Smooth muscle cell (in vitro differentiated cells): ENCODE results near the gene PPM1L. TPM values are rescaled to one million over a fixed set of nuclear protein-coding genes. Genes with fewer than 3 reads are reported as not detected.

Experiments used
- DNase-seq: peaks from one replicate; lab custom pipeline; 2025; ENCODE audit not compliant: unreplicated experiment; lab: John Stamatoyannopoulos, UW
- H2AFZ ChIP-seq: fragments of 200-600 bp; sonication (generic); 2 replicates; pipeline ENCODE4 v1.6.0; 2016; ENCODE audit warnings: antibody characterized with exemption, low read depth, mild to moderate bottlenecking
- H3F3A ChIP-seq: fragments of 200-600 bp; sonication (generic); 2 replicates; pipeline ENCODE4 v1.6.0; 2017; ENCODE audit warnings: antibody characterized with exemption, low read depth
- H3K27ac ChIP-seq: fragments of 200-600 bp; sonication (generic); 2 replicates; pipeline ENCODE4 v1.5.1; 2016; ENCODE audit warnings: low read depth, mild to moderate bottlenecking
- H3K27me3 ChIP-seq: fragments of 200-600 bp; sonication (generic); 2 replicates; pipeline ENCODE4 v1.6.1; 2016; ENCODE audit warnings: low read depth, mild to moderate bottlenecking
- H3K36me3 ChIP-seq: fragments of 200-600 bp; sonication (generic); 2 replicates; pipeline ENCODE4 v1.5.1; 2016; ENCODE audit warnings: low read depth
- H3K4me1 ChIP-seq: fragments of 200-600 bp; sonication (generic); 2 replicates; pipeline ENCODE4 v1.5.1; 2016; ENCODE audit warnings: low read depth
- H3K4me2 ChIP-seq: fragments of 200-600 bp; sonication (generic); 2 replicates; pipeline ENCODE4 v1.6.0; 2016; ENCODE audit warnings: mild to moderate bottlenecking
- H3K4me3 ChIP-seq: fragments of 200-600 bp; sonication (generic); 2 replicates; pipeline ENCODE4 v1.5.1; 2016; ENCODE audit warnings: mild to moderate bottlenecking
- H3K79me2 ChIP-seq: fragments of 200-600 bp; sonication (generic); 2 replicates; pipeline ENCODE4 v1.6.0; 2016; ENCODE audit warnings: low read depth, mild to moderate bottlenecking
- H3K9ac ChIP-seq: fragments of 200-600 bp; sonication (generic); 2 replicates; pipeline ENCODE4 v1.6.0; 2016; ENCODE audit warnings: low read depth
- H3K9me3 ChIP-seq: fragments of 200-600 bp; sonication (generic); replicated peaks from 2 replicates; pipeline ENCODE4 v1.5.1; 2016; ENCODE audit warnings: low read depth
- H4K20me1 ChIP-seq: fragments of 200-600 bp; sonication (generic); 2 replicates; pipeline ENCODE4 v1.6.0; 2016; ENCODE audit warnings: low read depth
- CTCF ChIP-seq: fragments of 200-600 bp; sonication (generic); IDR thresholded peaks from 2 replicates; pipeline ENCODE4 v1.5.1; 2017; ENCODE audit warnings: borderline replicate concordance, mild to moderate bottlenecking, antibody characterized with exemption; ENCODE audit not compliant: insufficient read depth, poor library complexity, severe bottlenecking
- WGBS: methylation state at CpG from one replicate; pipeline ENCODE4 v1.1.7; 2016; ENCODE audit warnings: low lambda C conversion rate; 5-methylcytosine and 5-hydroxymethylcytosine counted together
- polyA plus RNA-seq: library from polyadenylated mRNA; unstranded; fragments of >200 nt; fragmentation: Nextera tagmentation; extraction: Ambion mirVana; gene quantifications from 2 replicates; pipeline ENCODE4 v1.2.1, GENCODE V29; 2016
- total RNA-seq: library from RNA; depleted of rRNA; stranded (reverse); fragments of >200 nt; gene quantifications from 2 replicates; pipeline ENCODE4 v1.2.3, GENCODE V29; 2014

PPM1L gene
- total and polyA plus RNA-seq, 2 experiments from 2014 or later = 0.14 to 1.9 TPM

- Histone ChIP-seq H4K20me1 (no peaks in the 10 kb centered on the region), H3K9ac (no peak overlapping the region), H2AFZ (no peak overlapping the region), H3K36me3 (no peaks in the 10 kb centered on the region), H3K4me3 (no peak overlapping the region), H3F3A (no peaks in the 10 kb centered on the region), H3K4me2 (no peak overlapping the region), H3K27ac (no peak overlapping the region), H3K27me3 (no peaks in the 10 kb centered on the region), H3K79me2 (no peaks in the 10 kb centered on the region), H3K9me3 (no peaks in the 10 kb centered on the region), H3K4me1 (peaks cover 2% of the 10 kb centered on the region)
- no peak for TF ChIP-seq CTCF
- no peak for DNase-seq
- WGBS = 89% methylated on average over 3 of the region's 3 CpGs
These were observed 52.8 kb downstream of the PPM1L start for GRCh38 chr3:160808838-160809237.

GRCh38 chr3:160809453-160809852 lies 53.4 kb downstream of the PPM1L start:
- Histone ChIP-seq H3K27me3 (no peaks in the 10 kb centered on the region), H3K9ac (no peak overlapping the region), H3F3A (no peaks in the 10 kb centered on the region), H3K36me3 (no peaks in the 10 kb centered on the region), H3K4me1 (peaks cover 2% of the 10 kb centered on the region), H3K4me3 (no peak overlapping the region), H3K79me2 (no peaks in the 10 kb centered on the region), H2AFZ (no peak overlapping the region), H3K27ac (no peak overlapping the region), H4K20me1 (no peaks in the 10 kb centered on the region), H3K4me2 (no peak overlapping the region), H3K9me3 (no peaks in the 10 kb centered on the region)
- WGBS = 78% methylated on average over 2 of the region's 2 CpGs
- DNase-seq = no peak
- TF ChIP-seq CTCF = no peak

- Histone ChIP-seq H3K36me3 (no peaks in the 10 kb centered on the region), H3K79me2 (no peaks in the 10 kb centered on the region), H3K9me3 (no peaks in the 10 kb centered on the region), H3K4me2 (no peak overlapping the region), H3K27ac (no peak overlapping the region), H3K27me3 (no peaks in the 10 kb centered on the region), H3K4me3 (no peak overlapping the region), H4K20me1 (no peaks in the 10 kb centered on the region), H3K4me1 (peaks cover 2% of the 10 kb centered on the region), H3K9ac (no peak overlapping the region), H2AFZ (no peak overlapping the region), H3F3A (no peaks in the 10 kb centered on the region)
- WGBS = 84% methylated on average over 4 of the region's 4 CpGs
- no peak for DNase-seq
- no peak for TF ChIP-seq CTCF
These were observed 54.6 kb downstream of the PPM1L start for GRCh38 chr3:160810362-160811236.

GRCh38 chr3:160811237-160811548 lies 55.2 kb downstream of the PPM1L start:
- no peak overlapping the region for H2AFZ ChIP-seq
- H3K27me3 ChIP-seq = no peaks in the 10 kb centered on the region
- H3K4me3 ChIP-seq = no peak overlapping the region
- peaks cover 2% of the 10 kb centered on the region for H3K4me1 ChIP-seq
- no peaks in the 10 kb centered on the region for H3K79me2 ChIP-seq
- H4K20me1 ChIP-seq = no peaks in the 10 kb centered on the region
- no peak overlapping the region for H3K27ac ChIP-seq
- no peak for TF ChIP-seq CTCF
- DNase-seq = no peak
- no peak overlapping the region for H3K4me2 ChIP-seq
- H3K9me3 ChIP-seq = no peaks in the 10 kb centered on the region
- H3F3A ChIP-seq = no peaks in the 10 kb centered on the region
- no peaks in the 10 kb centered on the region for H3K36me3 ChIP-seq
- WGBS = 50% methylated on average over 1 of the region's 1 CpG
- no peak overlapping the region for H3K9ac ChIP-seq
